Measurements from ENCODE around the gene KLC1. TPM values are rescaled to one million over a fixed set of nuclear protein-coding genes. Genes with fewer than 3 reads are reported as not detected.
"Not testable (repeated sequence)": the region's sequence is repeated elsewhere in the genome, so short reads cannot be mapped to it uniquely, and the experiment has no call there.

The KLC1 gene
- total RNA-seq, 4 donors from 2014 or later: 195 to 421 (median 214) TPM

DNA sequence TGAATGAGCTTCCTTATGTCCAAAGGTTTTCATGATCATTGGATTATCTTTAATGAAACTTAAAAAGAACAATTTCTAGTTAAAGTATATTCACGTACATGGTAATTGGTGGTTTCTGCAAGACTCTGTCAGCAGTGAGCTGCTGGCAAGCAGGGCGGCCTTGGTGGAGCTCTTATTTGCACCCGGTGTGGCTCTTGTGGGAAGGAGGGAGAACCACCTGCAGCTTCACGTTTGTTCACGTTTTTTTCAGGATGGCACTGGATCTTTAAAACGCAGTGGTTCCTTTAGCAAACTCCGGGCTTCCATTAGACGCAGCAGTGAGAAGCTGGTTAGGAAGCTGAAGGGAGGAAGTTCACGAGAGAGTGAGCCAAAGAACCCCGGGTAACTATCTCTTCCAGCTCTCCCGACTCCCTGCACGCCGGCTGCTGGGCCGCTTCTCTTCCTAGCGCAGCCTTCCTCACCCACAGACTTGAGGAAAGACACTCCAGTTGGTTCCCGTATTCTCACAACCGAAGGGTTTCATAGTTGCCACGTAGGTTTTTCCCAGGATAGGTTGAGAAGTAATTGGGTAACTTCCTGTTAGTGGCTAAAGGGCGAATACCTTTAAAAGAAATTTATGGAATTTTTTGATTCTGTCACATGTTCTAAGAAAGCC is 57.9 kb downstream of the KLC1 start:
- DNase-seq (ENCODE audit: low spot score in 2 of 2): peak in 1 of 2 donors; percentile 27
- Histone ChIP-seq H3K4me3 (no peak overlapping the region), H3K27ac (no peak overlapping the region), H3K36me3 (peaks cover 59% of the 10 kb centered on the region), H3K9me3 (no peaks in the 10 kb centered on the region), H3K4me1 (peaks cover 11% of the 10 kb centered on the region), H3K27me3 (no peaks in the 10 kb centered on the region)
- no peak for TF ChIP-seq POLR2AphosphoS5 (IDR thresholded peaks at IDR 0.05)
- TF ChIP-seq CTCF (IDR thresholded peaks at IDR 0.05): no peak
- no peak for TF ChIP-seq EP300 (IDR thresholded peaks at IDR 0.05)
- TF ChIP-seq POLR2A (IDR thresholded peaks at IDR 0.05): no peak
- 73% methylated on average over 19 of the region's 19 CpGs for WGBS

DNA sequence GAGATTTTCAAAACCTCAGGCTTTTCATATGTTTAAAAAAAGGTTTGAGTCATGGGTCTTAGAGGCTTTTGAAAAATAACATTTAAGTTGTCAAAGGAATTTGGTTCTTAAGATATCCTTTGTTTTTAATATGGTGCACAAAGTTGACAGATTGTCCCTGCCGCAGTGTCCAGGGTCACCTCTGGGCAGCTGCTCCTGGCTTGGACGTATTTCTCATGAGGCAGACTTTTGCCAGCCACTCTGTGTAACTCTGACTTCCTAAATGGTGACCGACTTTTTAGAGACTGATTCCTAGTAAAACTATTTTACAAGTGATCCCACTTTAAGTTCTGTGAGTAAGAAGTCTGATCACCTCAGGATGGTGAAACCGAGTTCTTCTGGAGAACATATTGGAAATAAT is 58.7 kb downstream of the KLC1 start:
- 94% methylated on average over 4 of the region's 4 CpGs for WGBS
- no peak overlapping the region for H3K4me3 ChIP-seq
- TF ChIP-seq POLR2A (IDR thresholded peaks at IDR 0.05) (no peak), CTCF (IDR thresholded peaks at IDR 0.05) (no peak), POLR2AphosphoS5 (IDR thresholded peaks at IDR 0.05) (no peak), EP300 (IDR thresholded peaks at IDR 0.05) (no peak)
- no peaks in the 10 kb centered on the region for H3K27me3 ChIP-seq
- peaks cover 11% of the 10 kb centered on the region for H3K4me1 ChIP-seq
- peaks cover 62% of the 10 kb centered on the region for H3K36me3 ChIP-seq
- H3K27ac ChIP-seq: no peak overlapping the region
- peak in 1 of 2 donors; percentile 3 for DNase-seq (ENCODE audit: low spot score in 2 of 2)
- H3K9me3 ChIP-seq: no peaks in the 10 kb centered on the region

- H3K27me3 ChIP-seq: no peaks in the 10 kb centered on the region
- H3K27ac ChIP-seq: no peak overlapping the region
- 77% methylated on average over 5 of the region's 5 CpGs for WGBS
Observed at GRCh38 chr14:103688441-103688840, 59.4 kb downstream of the KLC1 start.

DNA sequence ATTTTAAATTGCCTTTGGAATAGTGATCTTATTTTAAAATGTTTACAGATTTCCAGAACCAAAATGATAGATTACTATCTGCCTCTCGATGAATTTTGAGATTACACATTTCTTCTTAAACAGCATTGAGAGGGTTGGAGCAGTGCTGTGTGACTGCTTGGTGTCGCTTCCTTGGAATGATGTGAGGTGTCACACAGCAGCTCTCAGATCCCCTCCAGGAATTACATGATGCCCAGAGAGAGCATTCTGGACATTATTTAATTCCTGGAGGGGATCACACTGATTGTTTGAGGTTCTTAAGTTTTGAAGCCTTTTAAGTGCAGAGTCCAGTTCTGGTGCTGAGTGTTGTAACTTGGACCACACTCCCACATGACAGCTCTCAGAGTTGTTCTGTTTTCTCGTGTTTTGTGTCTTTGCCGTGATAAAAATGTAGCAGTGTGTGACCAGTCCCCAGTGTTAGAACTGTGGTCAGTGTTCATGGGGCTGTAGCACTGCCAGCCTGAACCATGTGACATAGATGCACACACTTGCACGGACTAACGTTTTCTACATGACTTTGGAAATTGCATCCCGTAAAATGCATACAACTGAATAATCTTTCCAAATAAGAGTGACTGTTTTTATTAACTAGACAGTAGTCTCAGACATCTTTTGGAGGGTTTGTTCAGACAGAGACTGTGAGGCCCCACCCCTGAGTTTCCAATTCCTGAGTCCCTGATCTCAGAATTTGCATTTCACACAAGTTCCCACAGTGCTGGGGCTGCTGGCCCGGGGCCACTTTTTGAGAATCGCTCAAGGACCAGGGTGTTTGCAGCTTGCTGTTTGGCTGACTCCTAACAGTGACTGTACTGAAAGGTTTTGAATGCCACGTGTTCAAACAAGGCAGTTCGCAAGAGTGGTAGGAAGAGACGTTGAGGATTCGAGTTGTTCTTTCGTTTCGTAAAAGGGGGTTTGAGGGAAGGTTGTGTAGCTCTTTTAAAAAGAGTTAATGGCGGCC is 60.2 kb downstream of the KLC1 start:
- Histone ChIP-seq H3K36me3 (peaks cover 62% of the 10 kb centered on the region), H3K27ac (peak overlapping the region; percentile 25), H3K4me1 (peaks cover 26% of the 10 kb centered on the region), H3K27me3 (no peaks in the 10 kb centered on the region), H3K4me3 (no peak overlapping the region), H3K9me3 (no peaks in the 10 kb centered on the region)
- DNase-seq (ENCODE audit: low spot score in 2 of 2): peak in 1 of 2 donors; percentile 45
- TF ChIP-seq POLR2A (IDR thresholded peaks at IDR 0.05) (no peak), CTCF (IDR thresholded peaks at IDR 0.05) (no peak), POLR2AphosphoS5 (IDR thresholded peaks at IDR 0.05) (no peak), EP300 (IDR thresholded peaks at IDR 0.05) (no peak)
- 61% methylated on average over 16 of the region's 16 CpGs for WGBS

More at GRCh38 chr14:103688441-103688840, 59.4 kb downstream of the KLC1 start:
- peak in 1 of 2 donors; percentile 35 for DNase-seq (ENCODE audit: low spot score in 2 of 2)
- Histone ChIP-seq H3K4me1 (peaks cover 18% of the 10 kb centered on the region), H3K4me3 (no peak overlapping the region), H3K36me3 (peaks cover 62% of the 10 kb centered on the region), H3K9me3 (no peaks in the 10 kb centered on the region)
- TF ChIP-seq CTCF (IDR thresholded peaks at IDR 0.05): no peak
- no peak for TF ChIP-seq POLR2A (IDR thresholded peaks at IDR 0.05)
- no peak for TF ChIP-seq EP300 (IDR thresholded peaks at IDR 0.05)
- no peak for TF ChIP-seq POLR2AphosphoS5 (IDR thresholded peaks at IDR 0.05)

- peaks cover 62% of the 10 kb centered on the region for H3K36me3 ChIP-seq
- no peak overlapping the region for H3K4me3 ChIP-seq
- H3K27ac ChIP-seq: no peak overlapping the region
- WGBS: 85% methylated on average over 8 of the region's 8 CpGs
- peak in 1 of 2 donors; percentile 45 for DNase-seq (ENCODE audit: low spot score in 2 of 2)
- no peaks in the 10 kb centered on the region for H3K27me3 ChIP-seq
- H3K9me3 ChIP-seq: no peaks in the 10 kb centered on the region
- peaks cover 34% of the 10 kb centered on the region for H3K4me1 ChIP-seq
- TF ChIP-seq POLR2A (IDR thresholded peaks at IDR 0.05) (no peak), CTCF (IDR thresholded peaks at IDR 0.05) (no peak), EP300 (IDR thresholded peaks at IDR 0.05) (no peak), POLR2AphosphoS5 (IDR thresholded peaks at IDR 0.05) (no peak)
Observed at GRCh38 chr14:103690332-103690731, 61.3 kb downstream of the KLC1 start.

DNA sequence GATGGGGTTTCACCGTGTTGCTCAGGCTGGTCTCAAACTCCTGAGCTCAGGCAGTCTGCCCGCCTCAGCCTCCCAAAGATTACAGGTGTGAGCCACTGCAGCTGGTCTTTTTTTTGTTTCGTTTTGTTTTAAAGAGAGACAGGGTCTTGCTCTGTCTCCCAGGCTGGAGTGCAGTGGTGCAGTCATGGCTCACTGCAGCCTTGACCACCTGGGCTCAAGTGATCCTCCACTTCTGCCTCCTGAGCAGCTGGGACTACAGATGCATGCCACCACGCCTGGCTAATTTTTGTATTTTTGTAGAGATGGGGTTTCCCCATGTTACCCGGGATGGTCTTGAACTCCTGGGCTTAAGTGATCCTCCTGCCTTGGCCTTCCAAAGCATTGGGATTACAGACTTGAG is 62.6 kb downstream of the KLC1 start:
- not testable (repeated sequence) for H3K4me3 ChIP-seq, H3K9me3 ChIP-seq, H3K27ac ChIP-seq, H3K27me3 ChIP-seq
- H3K4me1 ChIP-seq: peaks cover 45% of the 10 kb centered on the region
- 90% methylated on average over 5 of the region's 5 CpGs for WGBS
- peak in 1 of 2 donors; percentile 14 for DNase-seq (ENCODE audit: low spot score in 2 of 2)
- H3K36me3 ChIP-seq: peaks cover 52% of the 10 kb centered on the region
